H9 (cell line): Measurements from ENCODE around the gene AIMP2. TPM values are rescaled to one million over a fixed set of nuclear protein-coding genes. Genes with fewer than 3 reads are reported as not detected.

Experiments used
- DNase-seq: peaks from one replicate; pipeline ENCODE4 v3.0.0-alpha.2; 2017
- H2AFZ ChIP-seq: one replicate; pipeline ENCODE4 v1.6.1; 2013; ENCODE audit warnings: mild to moderate bottlenecking, low read length, control low read depth, moderate library complexity
- H2AK5ac ChIP-seq: 2 replicates; pipeline ENCODE4 v1.6.1; 2013; ENCODE audit warnings: low read length, control low read depth, mixed read lengths; ENCODE audit not compliant: insufficient read length
- H2BK120ac ChIP-seq: one replicate; pipeline ENCODE4 v1.6.1; 2013; ENCODE audit warnings: low read depth, mild to moderate bottlenecking, low read length, control low read depth, inconsistent platforms; ENCODE audit not compliant: poor library complexity, severe bottlenecking
- H2BK12ac ChIP-seq: 2 replicates; pipeline ENCODE4 v1.6.1; 2013; ENCODE audit warnings: low read length, control low read depth, mixed read lengths, low read depth; ENCODE audit not compliant: insufficient read length
- H2BK15ac ChIP-seq: 2 replicates; pipeline ENCODE4 v1.6.1; 2013; ENCODE audit warnings: low read depth, low read length, control low read depth
- H2BK20ac ChIP-seq: one replicate; pipeline ENCODE4 v1.6.1; 2013; ENCODE audit warnings: low read depth, mild to moderate bottlenecking, low read length, control low read depth, inconsistent platforms; ENCODE audit not compliant: poor library complexity, severe bottlenecking
- H2BK5ac ChIP-seq: 2 replicates; pipeline ENCODE4 v1.6.1; 2013; ENCODE audit warnings: low read length, control low read depth, mixed read lengths; ENCODE audit not compliant: insufficient read length
- H3K14ac ChIP-seq: 2 replicates; pipeline ENCODE4 v1.6.1; 2013; ENCODE audit warnings: low read length, control low read depth; ENCODE audit not compliant: insufficient read depth
- H3K18ac ChIP-seq: 2 replicates; pipeline ENCODE4 v1.6.1; 2013; ENCODE audit warnings: low read depth, mild to moderate bottlenecking, mixed read lengths, low read length, control low read depth; ENCODE audit not compliant: insufficient read length
- H3K23ac ChIP-seq: 2 replicates; pipeline ENCODE4 v1.6.1; 2013; ENCODE audit warnings: low read length, control low read depth, mixed read lengths, low read depth; ENCODE audit not compliant: insufficient read length
- H3K23me2 ChIP-seq: 2 replicates; pipeline ENCODE4 v1.6.1; 2013; ENCODE audit warnings: low read depth, mild to moderate bottlenecking, mixed read lengths, low read length, control low read depth; ENCODE audit not compliant: insufficient read length, poor library complexity, severe bottlenecking
- H3K27ac ChIP-seq: 2 replicates; pipeline ENCODE4 v1.5.1; 2013; ENCODE audit warnings: low read length, control low read depth, mixed read lengths, low read depth; ENCODE audit not compliant: insufficient read length
- H3K27me3 ChIP-seq: 2 replicates; pipeline ENCODE4 v1.6.1; 2013; ENCODE audit warnings: low read length, control low read depth, inconsistent platforms; ENCODE audit not compliant: insufficient read depth
- H3K4ac ChIP-seq: 2 replicates; pipeline ENCODE4 v1.6.1; 2013; ENCODE audit warnings: low read depth, mild to moderate bottlenecking, control low read depth, inconsistent platforms, low read length, moderate library complexity
- H3K4me1 ChIP-seq: 2 replicates; pipeline ENCODE4 v1.6.1; 2013; ENCODE audit warnings: low read length, control low read depth, inconsistent platforms; ENCODE audit not compliant: insufficient read depth
- H3K4me2 ChIP-seq: 2 replicates; pipeline ENCODE4 v1.6.1; 2013; ENCODE audit warnings: low read length, control low read depth, mixed read lengths; ENCODE audit not compliant: insufficient read length, insufficient read depth
- H3K56ac ChIP-seq: 2 replicates; pipeline ENCODE4 v1.6.1; 2013; ENCODE audit warnings: low read depth, mild to moderate bottlenecking, mixed read lengths, low read length, control low read depth; ENCODE audit not compliant: insufficient read length
- H3K79me1 ChIP-seq: 2 replicates; pipeline ENCODE4 v1.6.1; 2013; ENCODE audit warnings: low read depth, mild to moderate bottlenecking, moderate library complexity, low read length, control low read depth, inconsistent platforms; ENCODE audit not compliant: insufficient read depth, poor library complexity, severe bottlenecking
- H3K79me2 ChIP-seq: 2 replicates; pipeline ENCODE4 v1.6.1; 2013; ENCODE audit warnings: low read length, control low read depth, inconsistent platforms; ENCODE audit not compliant: insufficient read depth
- H3K9ac ChIP-seq: 2 replicates; pipeline ENCODE4 v1.6.1; 2013; ENCODE audit warnings: low read length, control low read depth, mixed read lengths; ENCODE audit not compliant: insufficient read length; ENCODE audit errors: extremely low read depth
- H3K9me3 ChIP-seq: one replicate; pipeline ENCODE4 v1.6.1; 2013; ENCODE audit warnings: low read depth, low read length, inconsistent platforms; ENCODE audit not compliant: control insufficient read depth
- H3T11ph ChIP-seq: one replicate; pipeline ENCODE4 v1.6.1; 2013; ENCODE audit warnings: mild to moderate bottlenecking, low read length, control low read depth, inconsistent platforms
- H4K20me1 ChIP-seq: one replicate; pipeline ENCODE4 v1.6.1; 2013; ENCODE audit not compliant: control insufficient read depth, insufficient read length, insufficient read depth
- H4K5ac ChIP-seq: 2 replicates; pipeline ENCODE4 v1.6.1; 2013; ENCODE audit warnings: low read depth, mild to moderate bottlenecking, mixed read lengths, low read length, control low read depth; ENCODE audit not compliant: insufficient read length
- H4K8ac ChIP-seq: replicated peaks from 2 replicates; pipeline ENCODE4 v1.6.1; 2013; ENCODE audit warnings: low read length, control low read depth, mixed read lengths, low read depth; ENCODE audit not compliant: insufficient read length
- H4K91ac ChIP-seq: 2 replicates; pipeline ENCODE4 v1.6.1; 2013; ENCODE audit warnings: low read depth, mild to moderate bottlenecking, moderate library complexity, mixed read lengths, low read length, control low read depth; ENCODE audit not compliant: insufficient read length
- H3K27ac Mint-ChIP-seq, 3 experiments: 2 replicates in 2 of 3; 3 replicates in 1 of 3; pipeline ENCODE4 v1.8.0; 2020 to 2021; ENCODE audit warnings: mixed read lengths in 3 of 3, mild to moderate bottlenecking in 1 of 3, moderate library complexity in 1 of 3
- H3K27me3 Mint-ChIP-seq: 2 replicates; pipeline ENCODE4 v1.8.0; 2021; ENCODE audit warnings: low read depth, mild to moderate bottlenecking, moderate library complexity, mixed read lengths
- H3K36me3 Mint-ChIP-seq, 3 experiments: 2 replicates in 2 of 3; 3 replicates in 1 of 3; pipeline ENCODE4 v1.8.0; 2020 to 2021; ENCODE audit warnings: low read depth in 3 of 3, mixed read lengths in 3 of 3; ENCODE audit not compliant: insufficient read depth in 1 of 3
- H3K4me1 Mint-ChIP-seq, 2 experiments: 2 replicates each; pipeline ENCODE4 v1.8.0; 2020; ENCODE audit warnings: mixed read lengths in 2 of 2
- H3K4me3 Mint-ChIP-seq, 2 experiments: 2 replicates in 1 of 2; 3 replicates in 1 of 2; pipeline ENCODE4 v1.8.0; 2020 to 2021; ENCODE audit warnings: mild to moderate bottlenecking in 2 of 2, mixed read lengths in 2 of 2, moderate library complexity in 1 of 2
- H3K9me3 Mint-ChIP-seq, 2 experiments: 2 replicates in 1 of 2; 3 replicates in 1 of 2; pipeline ENCODE4 v1.8.0; 2020; ENCODE audit warnings: mild to moderate bottlenecking in 2 of 2, mixed read lengths in 2 of 2, moderate library complexity in 1 of 2
- CTCF ChIP-seq: fragments of 200-600 bp; sonication (generic); conservative IDR thresholded peaks from 3 replicates; pipeline ENCODE4 v1.8.0; 2021; ENCODE audit warnings: antibody characterized with exemption, mild to moderate bottlenecking
- WGBS: extraction: QIAGEN DNeasy Blood & Tissue Kit; methylation state at CpG from one replicate; pipeline ENCODE4 v1.1.7; 2013; ENCODE audit warnings: missing lambda C conversion rate, low lambda C conversion rate, mixed read lengths; ENCODE audit not compliant: insufficient read length; ENCODE audit errors: extremely low coverage; 5-methylcytosine and 5-hydroxymethylcytosine counted together
- total RNA-seq: library from RNA; stranded (reverse); gene quantifications from 2 replicates; pipeline ENCODE4 v1.2.1, GENCODE V29; 2021

Gene AIMP2
- total RNA-seq, 1 experiment from 2014 or later = 78.2 TPM

GRCh38 chr7:6032641-6033040 lies 23.6 kb downstream of the AIMP2 start:
- no peak overlapping the region for H4K91ac ChIP-seq
- Mint-ChIP-seq H3K4me3 (no peak overlapping the region), H3K9me3 (no peaks in the 10 kb centered on the region), H3K36me3 (peaks cover 38 to 88% (median 77%) of the 10 kb centered on the region in 3 experiments), H3K4me1 (no peaks in the 10 kb centered on the region), H3K27ac (no peak overlapping the region), H3K27me3 (no peaks in the 10 kb centered on the region)
- H2BK12ac ChIP-seq = no peak overlapping the region
- peaks cover 11% of the 10 kb centered on the region for H3K79me1 ChIP-seq
- no peak overlapping the region for H3K18ac ChIP-seq
- no peak overlapping the region for H3K9ac ChIP-seq
- H3T11ph ChIP-seq = no peak overlapping the region
- no peak overlapping the region for H2AFZ ChIP-seq
- no peak overlapping the region for H3K56ac ChIP-seq
- H3K23me2 ChIP-seq = no peaks in the 10 kb centered on the region
- no peak for DNase-seq
- no peak overlapping the region for H2BK120ac ChIP-seq
- H4K8ac ChIP-seq = no peak overlapping the region
- no peak overlapping the region for H2BK20ac ChIP-seq
- TF ChIP-seq CTCF = no peak
- H3K14ac ChIP-seq = no peak overlapping the region
- no peaks in the 10 kb centered on the region for H3K27me3 ChIP-seq
- no peak overlapping the region for H3K4ac ChIP-seq
- no peak overlapping the region for H3K23ac ChIP-seq
- no peak overlapping the region for H3K4me2 ChIP-seq
- WGBS = no CpG with 5 or more reads among the region's 7 CpGs
- no peak overlapping the region for H4K5ac ChIP-seq
- H3K9me3 ChIP-seq = no peaks in the 10 kb centered on the region
- H2BK5ac ChIP-seq = no peak overlapping the region
- H3K79me2 ChIP-seq = 0 out of 2 replicates have a peak, but pooled peaks cover 2% of the 10 kb centered on the region
- no peak overlapping the region for H3K27ac ChIP-seq
- no peak overlapping the region for H2BK15ac ChIP-seq
- H2AK5ac ChIP-seq = no peak overlapping the region
- no peaks in the 10 kb centered on the region for H3K4me1 ChIP-seq
- no peaks in the 10 kb centered on the region for H4K20me1 ChIP-seq
